Mesendoderm (in vitro differentiated cells): ENCODE data around the gene UBE2H.
A peak's percentile ranks its signal among the peaks of the same experiment; 100 is the strongest.
"Not testable (repeated sequence)": the region's sequence is repeated elsewhere in the genome, so short reads cannot be mapped to it uniquely, and the experiment has no call there.

Source experiments
- DNase-seq: peaks from one replicate; pipeline ENCODE4 v3.0.0; 2013
- H2AK5ac ChIP-seq: 2 replicates; pipeline ENCODE4 v1.6.1; 2013; ENCODE audit warnings: low read length, inconsistent platforms
- H2BK120ac ChIP-seq: 2 replicates; pipeline ENCODE4 v1.6.1; 2013; ENCODE audit warnings: low read depth, mild to moderate bottlenecking, low read length, moderate library complexity, mixed read lengths
- H2BK15ac ChIP-seq: replicated peaks from 2 replicates; pipeline ENCODE4 v1.6.1; 2013; ENCODE audit warnings: low read depth, mild to moderate bottlenecking, moderate library complexity
- H2BK5ac ChIP-seq: 2 replicates; pipeline ENCODE4 v1.6.1; 2013; ENCODE audit warnings: low read length, inconsistent platforms
- H3K18ac ChIP-seq: 2 replicates; pipeline ENCODE4 v1.6.1; 2013; ENCODE audit warnings: mild to moderate bottlenecking, low read length, mixed read lengths
- H3K23ac ChIP-seq: one replicate; pipeline ENCODE4 v1.6.1; 2013; ENCODE audit warnings: low read length
- H3K27ac ChIP-seq: 2 replicates; pipeline ENCODE4 v1.5.1; 2013; ENCODE audit warnings: low read depth, mild to moderate bottlenecking, inconsistent platforms, low read length, moderate library complexity
- H3K27me3 ChIP-seq: 2 replicates; pipeline ENCODE4 v1.6.1; 2013; ENCODE audit warnings: low read length, control low read depth, mild to moderate bottlenecking, inconsistent platforms; ENCODE audit not compliant: insufficient read depth, poor library complexity
- H3K36me3 ChIP-seq: 2 replicates; pipeline ENCODE4 v1.6.1; 2013; ENCODE audit warnings: low read length, inconsistent platforms; ENCODE audit not compliant: control insufficient read depth, insufficient read depth
- H3K4ac ChIP-seq: one replicate; pipeline ENCODE4 v1.6.1; 2013; ENCODE audit warnings: low read depth, mild to moderate bottlenecking, low read length, moderate library complexity
- H3K4me1 ChIP-seq: 2 replicates; pipeline ENCODE4 v1.6.1; 2013; ENCODE audit warnings: low read depth, low read length, inconsistent platforms; ENCODE audit not compliant: control insufficient read depth
- H3K4me2 ChIP-seq: 2 replicates; pipeline ENCODE4 v1.6.1; 2013; ENCODE audit warnings: low read length
- H3K4me3 ChIP-seq: 2 replicates; pipeline ENCODE4 v1.5.1; 2013; ENCODE audit warnings: mild to moderate bottlenecking, low read length
- H3K56ac ChIP-seq: one replicate; pipeline ENCODE4 v1.6.1; 2013; ENCODE audit warnings: low read length
- H3K79me1 ChIP-seq: 2 replicates; pipeline ENCODE4 v1.6.1; 2013; ENCODE audit warnings: low read length, inconsistent platforms
- H3K79me2 ChIP-seq: 2 replicates; pipeline ENCODE4 v1.6.1; 2013; ENCODE audit warnings: mild to moderate bottlenecking, low read length; ENCODE audit not compliant: control insufficient read depth, insufficient read depth
- H3K9ac ChIP-seq: 2 replicates; pipeline ENCODE4 v1.6.1; 2013; ENCODE audit warnings: low read length, inconsistent platforms
- H4K5ac ChIP-seq: one replicate; pipeline ENCODE4 v1.6.1; 2013; ENCODE audit warnings: low read length
- H4K8ac ChIP-seq: one replicate; pipeline ENCODE4 v1.6.1; 2013; ENCODE audit warnings: low read depth, mild to moderate bottlenecking, control low read depth, low read length, moderate library complexity
- WGBS: extraction: QIAGEN DNeasy Blood & Tissue Kit; methylation state at CpG from one replicate; pipeline ENCODE4 v1.1.7; 2013; ENCODE audit warnings: low lambda C conversion rate, missing lambda C conversion rate; ENCODE audit not compliant: insufficient coverage; ENCODE audit errors: extremely low coverage; 5-methylcytosine and 5-hydroxymethylcytosine counted together

UBE2H gene

DNA sequence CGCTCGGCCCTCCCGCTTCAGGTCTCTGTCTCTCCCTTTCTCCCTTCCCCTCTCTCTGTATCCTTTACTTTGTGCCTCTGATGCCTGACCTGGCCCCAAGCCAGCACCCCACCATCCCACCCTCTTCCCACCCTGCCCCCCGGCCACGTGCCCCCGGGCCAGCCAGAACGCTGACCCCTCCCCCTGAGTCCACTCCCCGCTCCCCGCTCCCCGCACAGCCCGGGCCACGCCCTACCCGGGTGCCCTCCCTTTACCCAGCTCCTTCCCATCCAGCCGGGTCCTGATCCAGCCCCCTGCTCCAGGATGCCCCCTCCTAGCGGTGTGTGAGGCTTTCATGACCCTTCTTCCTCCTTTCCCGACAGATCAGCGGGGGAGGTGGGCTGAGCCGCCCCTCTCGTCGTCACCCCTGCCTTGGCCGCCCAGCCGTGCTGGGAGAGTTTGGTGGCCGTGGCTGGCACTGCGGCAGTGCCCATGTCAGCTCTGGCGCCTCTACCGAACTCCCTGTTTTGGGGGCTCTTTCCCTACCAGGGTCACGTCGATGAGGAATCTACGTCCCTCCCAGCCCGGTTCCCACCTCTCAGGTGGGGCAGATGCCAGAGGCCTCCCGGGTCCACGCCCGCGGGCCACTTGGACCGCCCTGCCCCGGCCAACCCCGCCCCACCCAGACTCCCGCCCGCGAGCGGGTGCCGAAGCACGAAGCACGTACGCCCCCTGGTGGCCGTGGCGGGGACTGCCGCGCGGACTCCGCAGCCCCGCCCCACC is 127.4 kb downstream of the UBE2H start:
- peak overlapping the region; percentile 80 for H3K9ac ChIP-seq
- peak; percentile 95 for DNase-seq
- peak overlapping the region; percentile 85 for H3K4me3 ChIP-seq
- no peaks in the 10 kb centered on the region for H3K79me1 ChIP-seq
- no peak overlapping the region for H3K18ac ChIP-seq
- H3K79me2 ChIP-seq = no peaks in the 10 kb centered on the region
- H2BK15ac ChIP-seq = no peak overlapping the region
- H3K4me2 ChIP-seq = peak overlapping the region; percentile 92
- H3K56ac ChIP-seq = peak overlapping the region; percentile 98
- H3K27ac ChIP-seq = peak overlapping the region; percentile 72
- no peak overlapping the region for H4K5ac ChIP-seq
- peaks cover 3% of the 10 kb centered on the region for H3K4me1 ChIP-seq
- peak overlapping the region; percentile 88 for H2BK5ac ChIP-seq
- no peaks in the 10 kb centered on the region for H3K36me3 ChIP-seq
- H3K4ac ChIP-seq = no peak overlapping the region
- H3K23ac ChIP-seq = peak overlapping the region; percentile 80
- H2AK5ac ChIP-seq = no peak overlapping the region
- no peaks in the 10 kb centered on the region for H3K27me3 ChIP-seq
- WGBS = no CpG with 5 or more reads among the region's 52 CpGs
- no peak overlapping the region for H4K8ac ChIP-seq
- H2BK120ac ChIP-seq = no peak overlapping the region

DNA sequence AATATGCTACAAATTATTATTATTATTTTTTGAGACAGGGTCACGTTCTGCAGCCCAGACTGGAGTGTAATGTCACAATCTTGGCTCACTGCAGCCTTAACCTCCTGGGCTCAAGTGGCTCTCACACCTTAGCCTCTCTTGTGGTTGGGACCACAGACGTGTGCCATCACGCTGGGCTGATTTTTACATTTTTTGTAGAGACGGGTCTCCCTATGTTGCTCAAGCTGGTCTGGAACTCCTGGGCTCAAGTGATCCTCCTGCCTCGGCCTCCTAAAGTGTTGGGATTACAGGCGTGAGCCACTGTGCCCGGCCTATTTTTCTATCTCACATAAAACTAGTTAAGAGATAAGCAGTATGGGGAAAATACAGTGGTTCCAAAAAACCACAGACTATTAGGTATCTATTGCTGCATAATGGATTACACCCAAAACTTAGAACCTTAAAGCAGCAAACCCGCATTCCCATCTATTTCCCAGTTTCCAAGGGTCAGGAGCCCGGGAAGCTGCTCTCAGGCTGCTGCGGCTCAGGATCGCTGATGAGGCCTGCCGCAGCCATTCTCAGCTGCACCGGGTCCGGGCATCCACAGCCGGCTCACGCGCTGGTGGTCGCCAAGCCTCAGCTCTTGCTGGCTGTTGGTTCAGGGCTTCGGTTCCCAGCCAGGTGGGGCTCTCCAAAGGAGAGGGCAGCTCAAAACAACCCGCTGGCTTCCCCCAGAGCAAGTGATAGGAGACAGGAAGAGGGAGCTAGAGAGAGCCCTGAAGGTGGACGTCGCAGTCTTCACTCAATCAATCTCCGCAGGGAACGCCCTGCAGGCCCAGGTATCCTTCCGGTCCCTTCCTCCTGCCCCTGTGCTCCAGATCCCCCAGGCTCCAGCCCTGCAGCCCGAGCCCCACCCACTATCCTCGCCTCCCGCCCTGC is 128.2 kb downstream of the UBE2H start:
- peak; percentile 99 for DNase-seq
- Histone ChIP-seq H2AK5ac (no peak overlapping the region), H3K56ac (peak overlapping the region; percentile 98), H2BK15ac (no peak overlapping the region), H3K79me1 (no peaks in the 10 kb centered on the region), H3K4me3 (peak overlapping the region; percentile 62), H2BK5ac (no peak overlapping the region), H3K79me2 (no peaks in the 10 kb centered on the region), H2BK120ac (no peak overlapping the region), H3K36me3 (no peaks in the 10 kb centered on the region), H3K4me2 (peak overlapping the region; percentile 70), H3K4ac (peak overlapping the region; percentile 46), H3K23ac (no peak overlapping the region), H3K9ac (peak overlapping the region; percentile 77), H3K27me3 (no peaks in the 10 kb centered on the region), H4K5ac (no peak overlapping the region), H3K4me1 (no peaks in the 10 kb centered on the region), H3K18ac (peak overlapping the region; percentile 55), H4K8ac (no peak overlapping the region), H3K27ac (peak overlapping the region; percentile 57)
- WGBS = no CpG with 5 or more reads among the region's 28 CpGs

DNA sequence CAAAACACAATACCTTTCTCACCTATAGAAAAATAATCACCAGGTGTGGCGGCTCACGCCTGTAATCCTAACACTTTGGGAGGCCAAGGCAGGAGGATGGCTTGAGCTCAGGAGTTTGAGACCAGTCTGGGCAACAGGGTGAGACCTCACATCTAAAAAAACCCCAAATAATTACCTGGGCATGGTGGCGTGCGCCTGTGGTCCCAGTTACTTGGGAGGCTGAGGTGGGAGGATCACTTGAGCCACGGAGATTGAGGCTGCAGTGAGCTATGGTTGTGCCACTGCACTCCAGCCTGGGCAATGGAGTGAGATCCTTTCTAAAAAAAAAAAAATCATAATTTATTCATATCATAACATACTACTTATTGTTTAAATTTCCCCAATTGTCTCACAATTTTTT is 129.6 kb downstream of the UBE2H start:
- H3K79me1 ChIP-seq, H2BK15ac ChIP-seq, DNase-seq, H3K79me2 ChIP-seq, H3K23ac ChIP-seq, H2BK5ac ChIP-seq, H3K4me1 ChIP-seq, H3K18ac ChIP-seq, H3K4ac ChIP-seq, H3K36me3 ChIP-seq, H2AK5ac ChIP-seq, H4K8ac ChIP-seq, H2BK120ac ChIP-seq, H3K4me2 ChIP-seq, H3K56ac ChIP-seq, H3K27me3 ChIP-seq, H4K5ac ChIP-seq, H3K4me3 ChIP-seq, H3K27ac ChIP-seq, H3K9ac ChIP-seq: not testable (repeated sequence)
- WGBS = no CpG with 5 or more reads among the region's 5 CpGs

DNA sequence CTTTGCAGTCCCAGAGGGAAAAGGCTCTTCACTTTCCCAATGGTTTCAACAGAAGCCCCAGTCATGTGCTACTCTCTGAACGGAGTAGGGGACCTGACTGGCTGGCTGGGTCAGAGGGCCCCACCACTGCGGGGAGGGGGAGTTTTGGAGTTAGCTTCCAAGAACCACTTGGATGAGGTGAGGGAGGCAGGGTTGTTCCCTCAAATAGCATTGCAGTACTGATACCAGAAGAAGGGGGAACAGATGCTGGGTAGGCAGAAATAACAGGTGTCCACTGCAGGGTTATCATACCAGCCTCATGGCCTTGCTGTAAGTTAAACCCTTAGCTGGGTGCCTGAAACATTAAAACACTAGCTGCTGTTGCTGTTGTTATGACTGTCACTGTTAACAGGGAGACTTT is 131.3 kb downstream of the UBE2H start:
- Histone ChIP-seq H2BK120ac (no peak overlapping the region), H3K56ac (no peak overlapping the region), H4K5ac (no peak overlapping the region), H3K23ac (no peak overlapping the region), H3K27ac (no peak overlapping the region), H3K18ac (no peak overlapping the region), H3K9ac (no peak overlapping the region), H2BK15ac (no peak overlapping the region), H2BK5ac (no peak overlapping the region), H2AK5ac (no peak overlapping the region), H3K79me2 (no peaks in the 10 kb centered on the region), H3K4me3 (no peak overlapping the region), H3K79me1 (no peaks in the 10 kb centered on the region), H3K4ac (no peak overlapping the region), H3K27me3 (no peaks in the 10 kb centered on the region), H3K4me1 (no peaks in the 10 kb centered on the region), H3K36me3 (no peaks in the 10 kb centered on the region), H3K4me2 (no peak overlapping the region), H4K8ac (no peak overlapping the region)
- WGBS = no CpG with 5 or more reads among the region's 2 CpGs
- no peak for DNase-seq

DNA sequence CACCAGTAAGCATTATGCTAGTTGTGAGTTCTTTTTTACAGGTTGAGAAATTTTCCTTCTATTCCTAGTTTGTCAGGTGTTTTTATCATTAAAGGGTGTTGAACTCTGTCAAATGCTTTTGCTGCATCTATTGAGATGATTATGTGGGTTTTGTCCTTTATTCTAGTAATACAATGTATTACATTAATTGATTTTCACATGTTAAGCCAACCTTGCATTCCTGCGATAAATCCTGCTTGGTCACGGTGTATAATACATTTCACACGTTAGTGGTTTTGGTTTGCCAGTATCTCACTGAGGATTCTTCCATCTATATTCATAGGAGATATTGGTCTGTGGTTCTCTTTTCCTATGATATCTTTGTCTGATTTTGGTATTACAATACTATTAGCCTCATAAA is 136.0 kb downstream of the UBE2H start:
- no peak overlapping the region for H3K4me2 ChIP-seq
- H2BK5ac ChIP-seq = no peak overlapping the region
- H3K18ac ChIP-seq = no peak overlapping the region
- no peak overlapping the region for H3K9ac ChIP-seq
- no CpG with 5 or more reads among the region's 3 CpGs for WGBS
- no peaks in the 10 kb centered on the region for H3K27me3 ChIP-seq
- H3K4ac ChIP-seq = no peak overlapping the region
- no peak for DNase-seq
- no peak overlapping the region for H4K5ac ChIP-seq
- H3K79me1 ChIP-seq = no peaks in the 10 kb centered on the region
- no peak overlapping the region for H4K8ac ChIP-seq
- no peak overlapping the region for H3K23ac ChIP-seq
- H3K36me3 ChIP-seq = no peaks in the 10 kb centered on the region
- no peak overlapping the region for H3K56ac ChIP-seq
- no peak overlapping the region for H2BK15ac ChIP-seq
- H2AK5ac ChIP-seq = no peak overlapping the region
- no peaks in the 10 kb centered on the region for H3K79me2 ChIP-seq
- no peaks in the 10 kb centered on the region for H3K4me1 ChIP-seq
- H3K27ac ChIP-seq = no peak overlapping the region
- H2BK120ac ChIP-seq = no peak overlapping the region
- no peak overlapping the region for H3K4me3 ChIP-seq
